ENCODE data around the gene BAD.

BAD gene

DNA sequence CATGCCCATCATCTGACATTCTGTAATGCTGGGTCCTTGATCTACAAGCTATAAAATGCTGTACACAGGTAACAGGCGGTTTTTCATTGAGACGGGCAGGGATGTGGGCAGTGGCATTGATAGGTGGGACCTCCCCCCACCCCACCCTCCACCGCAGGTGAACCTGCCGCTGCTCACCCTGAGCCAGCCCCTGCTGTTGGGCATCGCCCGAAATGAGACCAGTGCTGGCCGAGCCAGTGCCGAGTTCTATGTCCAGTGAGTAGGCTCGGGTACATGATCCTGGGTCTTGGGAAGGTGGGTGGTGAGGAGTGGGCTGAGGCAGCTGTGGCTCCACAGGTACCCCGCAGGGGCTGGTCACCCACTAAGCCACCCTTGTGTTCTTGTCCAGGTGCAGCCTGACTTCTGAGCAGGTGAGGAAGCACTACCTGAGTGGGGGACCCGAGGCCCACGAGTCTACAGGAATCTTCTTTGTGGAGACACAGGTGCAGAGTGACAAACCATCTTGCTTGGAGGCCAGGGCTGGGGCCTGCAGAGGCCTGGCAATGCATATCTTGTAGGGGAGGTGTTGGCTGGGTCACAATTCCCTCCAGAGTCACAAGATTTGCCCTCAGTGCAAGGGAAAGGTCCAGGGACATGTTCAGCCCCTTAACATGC lies 55.2 kb downstream of the BAD start:
- DNase-seq (ENCODE audit: low read depth in 2 of 2): no peak

GRCh38 chr11:64227405-64227956 lies 57.0 kb downstream of the BAD start:
- DNase-seq (ENCODE audit: low read depth in 2 of 2): no peak

DNA sequence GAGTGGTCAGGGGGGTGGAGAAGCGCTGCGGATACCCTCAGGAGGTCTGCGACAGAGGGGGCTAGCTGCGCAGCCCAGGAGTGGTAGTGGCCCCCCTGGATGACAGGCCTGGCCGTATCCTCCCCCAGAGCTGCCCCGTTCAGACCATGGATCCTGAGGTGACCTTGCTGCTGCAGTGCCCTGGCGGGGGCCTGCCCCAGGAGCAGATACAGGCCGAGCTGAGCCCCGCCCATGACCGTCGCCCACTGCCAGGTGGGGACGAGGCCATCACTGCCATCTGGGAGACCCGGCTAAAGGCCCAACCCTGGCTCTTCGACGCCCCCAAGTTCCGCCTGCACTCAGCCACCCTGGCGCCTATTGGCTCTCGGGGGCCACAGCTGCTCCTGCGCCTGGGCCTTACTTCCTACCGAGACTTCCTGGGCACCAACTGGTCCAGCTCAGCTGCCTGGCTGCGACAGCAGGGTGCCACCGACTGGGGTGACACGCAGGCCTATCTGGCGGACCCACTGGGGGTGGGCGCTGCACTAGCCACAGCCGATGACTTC lies 57.9 kb downstream of the BAD start:
- peak in 1 of 2 donors; percentile 47 for DNase-seq (ENCODE audit: low read depth in 2 of 2)

- DNase-seq (ENCODE audit: low read depth in 2 of 2): peak; percentile 86 to 93
Measured at GRCh38 chr11:64225608-64226506, 58.6 kb downstream of the BAD start, which contains the start of the genes NUDT22 and TRPT1. TSS of gene NUDT22 (plus strand) at chr11:64226274. CDS start at chr11:64226653, 379 bp downstream. TSS of gene TRPT1 (minus strand) at chr11:64226186. CDS start at chr11:64225860, 326 bp downstream.

DNA sequence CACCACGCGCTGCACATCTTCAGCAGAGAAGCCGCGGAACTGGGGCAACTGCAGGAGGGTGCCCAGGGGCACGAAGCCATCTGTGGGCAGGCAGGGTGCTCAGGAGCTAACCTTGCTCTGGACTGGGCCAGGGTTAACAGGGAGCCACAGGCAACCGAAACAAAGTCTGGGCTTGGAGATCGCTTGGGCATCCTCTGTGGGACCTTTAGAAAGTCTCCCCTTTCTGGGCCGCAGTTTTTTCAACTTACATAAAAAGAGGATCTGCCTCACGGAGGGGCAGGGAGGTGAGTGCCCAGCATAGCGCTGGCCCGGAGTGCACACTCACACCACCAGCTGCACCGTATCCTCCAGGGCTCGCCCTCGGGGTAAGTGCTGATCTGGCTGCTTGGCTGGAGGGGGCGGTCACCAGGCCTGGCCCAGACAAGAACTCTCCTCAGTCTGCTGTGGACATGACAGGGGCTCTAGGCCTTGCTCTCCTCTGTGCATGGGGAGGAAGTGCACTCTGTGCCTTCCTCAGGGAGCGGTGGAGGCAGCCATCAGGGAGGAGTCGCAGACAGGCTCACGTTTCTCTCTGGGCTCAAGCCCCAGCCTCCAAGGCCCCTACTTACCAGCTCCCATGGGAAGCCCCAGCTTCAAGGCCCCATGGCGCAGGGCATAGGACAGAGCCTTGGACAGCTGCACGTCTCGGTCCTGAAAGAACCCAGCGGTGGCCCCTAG lies 59.4 kb downstream of the BAD start:
- DNase-seq (ENCODE audit: low read depth in 2 of 2): no peak

DNA sequence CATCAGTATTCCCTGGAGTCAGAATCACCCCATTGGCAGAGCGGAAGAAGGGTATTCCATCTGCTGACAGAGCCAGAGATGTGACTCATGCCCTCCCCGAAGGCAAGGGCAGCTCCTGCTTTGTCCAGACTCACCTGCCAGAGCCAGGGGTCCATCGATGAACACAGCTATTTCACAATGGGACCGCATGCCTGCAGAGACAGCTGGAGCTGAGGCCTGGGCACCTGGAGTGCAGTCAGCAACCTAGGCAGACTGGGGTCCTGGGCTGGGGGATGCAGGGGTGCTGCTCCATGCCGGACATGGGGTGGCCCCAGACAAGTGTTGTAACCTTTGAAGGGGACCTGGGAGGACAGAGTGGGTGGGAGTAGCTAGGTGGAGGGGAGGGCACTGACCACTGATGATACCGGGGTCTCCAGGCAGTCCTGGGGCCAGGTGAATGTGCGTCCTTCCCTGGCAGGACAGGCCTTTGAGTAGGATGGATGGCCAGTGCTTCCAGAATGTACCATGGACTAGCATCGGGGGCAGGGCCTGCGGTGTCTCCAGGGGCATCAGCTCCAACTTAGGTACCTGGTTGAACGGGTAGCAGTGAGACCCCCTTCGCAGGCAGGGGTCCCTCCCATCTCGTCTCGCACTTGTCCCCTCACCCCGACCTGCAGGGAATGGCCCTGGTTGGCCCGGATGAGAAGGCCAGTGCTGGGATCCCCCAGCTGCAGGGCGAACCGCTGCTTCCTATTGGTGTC lies 60.1 kb downstream of the BAD start:
- no peak for DNase-seq (ENCODE audit: low read depth in 2 of 2)

- no peak for DNase-seq (ENCODE audit: low read depth in 2 of 2)
Measured at GRCh38 chr11:64223001-64223651, 61.3 kb downstream of the BAD start.

DNA sequence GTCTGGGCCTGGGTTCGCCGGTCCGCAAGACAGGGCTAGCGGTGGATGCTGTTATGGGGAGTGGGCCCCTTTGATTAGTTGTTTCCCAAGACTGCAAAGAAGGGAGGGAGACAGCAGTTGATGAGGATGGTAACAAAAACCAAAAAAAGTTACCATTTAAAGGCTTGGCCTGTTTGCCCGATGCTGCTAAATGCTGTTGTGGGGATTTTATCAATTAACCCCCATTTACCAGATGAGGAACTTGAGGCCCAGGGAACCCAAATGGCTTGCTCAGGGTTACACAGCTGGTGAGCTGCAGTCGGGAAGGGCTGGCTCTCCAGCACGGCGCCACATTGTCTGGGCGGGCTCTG lies 61.8 kb downstream of the BAD start:
- DNase-seq (ENCODE audit: low read depth in 2 of 2): no peak

DNA sequence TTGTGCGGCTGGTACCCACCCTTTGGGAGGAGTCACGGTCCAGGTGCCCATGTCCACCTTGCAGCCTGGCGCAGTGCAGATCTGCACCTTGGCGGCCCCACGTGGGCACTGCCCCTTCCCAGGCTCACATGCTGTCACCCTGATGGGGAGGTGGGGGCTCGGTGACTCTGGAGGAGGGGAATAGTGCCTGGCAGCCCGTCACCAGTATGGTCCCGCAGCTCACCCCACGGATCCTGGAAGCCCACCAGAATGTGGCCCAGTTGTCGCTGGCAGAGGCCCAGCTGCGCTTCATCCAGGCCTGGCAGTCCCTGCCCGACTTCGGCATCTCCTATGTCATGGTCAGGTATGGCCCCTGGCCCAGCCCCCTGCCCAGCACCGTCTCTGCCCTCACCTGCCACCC lies 63.7 kb downstream of the BAD start:
- DNase-seq (ENCODE audit: low read depth in 2 of 2): no peak

- DNase-seq (ENCODE audit: low read depth in 2 of 2): no peak
Measured at GRCh38 chr11:64220271-64220670, 64.2 kb downstream of the BAD start.

Data from stimulated activated CD4-positive, alpha-beta T cell treated with anti-CD3 and anti-CD28 coated beads, Interleukin-1b, Interleukin-23, amount 100 ng/mL, for 4 hours (primary cell).